ENCODE measurements around the gene CDC25C.

The CDC25C gene

GRCh38 chr5:138331449-138332368, at the start of gene CDC25C:
CDC25C (minus strand) TSS chr5:138331804; CDS start chr5:138331180, 624 bp downstream.
- Histone ChIP-seq H3K9ac (peak within 1 kb of the TSS; percentile 56 to 93 (median 83); a peak in 21 of 22 replicates), H3K4me2 (peak within 1 kb of the TSS; percentile 81 to 98 (median 92)), H3K4me1 (peaks cover 22 to 32% (median 28%) of the 10 kb centered on the region in 10 experiments), H3K27ac (peak within 1 kb of the TSS in 10 of 11 experiments; percentile 12 to 92 (median 78); a peak in 18 of 22 replicates), H3K9me3 (replicated peaks in 1 of 11) (no peaks in the 10 kb centered on the region), H3K4me3 (peak within 1 kb of the TSS; percentile 58 to 88 (median 72)), H3K27me3 (no peaks in the 10 kb centered on the region), H4K20me1 (no peaks in the 10 kb centered on the region), H3K36me3 (peaks cover 0 to 25% (median 12%) of the 10 kb centered on the region in 11 experiments; a peak in 16 of 22 replicates)
- no peak for TF ChIP-seq Cebpa-rat (IDR thresholded peaks at IDR 0.05)

DNA sequence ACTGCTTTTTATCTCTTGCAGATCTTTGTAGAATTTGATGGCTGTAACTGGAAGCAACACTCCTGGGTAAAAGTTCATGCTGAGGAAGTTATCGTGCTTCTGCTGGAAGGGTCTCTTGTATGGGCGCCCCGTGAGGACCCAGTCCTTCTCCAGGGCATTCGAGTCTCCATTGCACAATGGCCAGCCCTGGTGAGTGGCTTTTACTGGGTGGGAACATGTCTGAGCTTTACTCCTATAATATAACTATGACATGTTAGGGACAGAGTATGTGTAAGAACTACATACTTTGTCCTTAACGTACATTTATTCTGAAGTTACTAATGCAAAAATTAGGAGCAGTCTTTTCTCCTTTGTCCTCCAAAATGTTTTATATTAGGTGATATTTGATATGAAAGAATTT, 41.0 kb upstream of the CDC25C start:
- Histone ChIP-seq H3K27me3 (no peaks in the 10 kb centered on the region), H4K20me1 (peaks cover 0 to 65% (median 20%) of the 10 kb centered on the region in 11 experiments; a peak in 11 of 22 replicates), H3K4me2 (peak overlapping the region in 6 of 11 experiments; percentile 75 to 96 (median 92); a peak in 9 of 22 replicates), H3K4me1 (peaks cover 16 to 57% (median 43%) of the 10 kb centered on the region in 10 experiments), H3K9ac (peak overlapping the region in 3 of 11 experiments; percentile 3 to 7 (median 7); a peak in 3 of 22 replicates), H3K27ac (peak overlapping the region in 6 of 11 experiments; percentile 80 to 96 (median 92); a peak in 10 of 22 replicates), H3K4me3 (no peak overlapping the region), H3K36me3 (peaks cover 51 to 68% (median 55%) of the 10 kb centered on the region in 11 experiments), H3K9me3 (replicated peaks in 1 of 11) (no peaks in the 10 kb centered on the region)
- no peak for TF ChIP-seq Cebpa-rat (IDR thresholded peaks at IDR 0.05)

GRCh38 chr5:138372225-138372624, 40.6 kb upstream of the CDC25C start:
- Histone ChIP-seq H3K9me3 (replicated peaks in 1 of 11) (no peaks in the 10 kb centered on the region), H4K20me1 (peaks cover 0 to 67% (median 20%) of the 10 kb centered on the region in 11 experiments; a peak in 11 of 22 replicates), H3K4me2 (peak overlapping the region in 6 of 11 experiments; percentile 75 to 96 (median 92); a peak in 9 of 22 replicates), H3K4me1 (peaks cover 16 to 61% (median 43%) of the 10 kb centered on the region in 10 experiments), H3K4me3 (no peak overlapping the region), H3K27ac (peak overlapping the region in 8 of 11 experiments; percentile 80 to 98 (median 94); a peak in 15 of 22 replicates), H3K27me3 (no peaks in the 10 kb centered on the region), H3K36me3 (peaks cover 47 to 64% (median 51%) of the 10 kb centered on the region in 11 experiments), H3K9ac (peak overlapping the region in 2 of 11 experiments; percentile 7 to 72; a peak in 3 of 22 replicates)
- no peak for TF ChIP-seq Cebpa-rat (IDR thresholded peaks at IDR 0.05)

GRCh38 chr5:138371454-138371853, 39.9 kb upstream of the CDC25C start:
- H3K27me3 ChIP-seq: no peaks in the 10 kb centered on the region
- peak overlapping the region in 10 of 11 experiments; percentile 71 to 98 (median 92); a peak in 20 of 22 replicates for H3K27ac ChIP-seq
- no peak for TF ChIP-seq Cebpa-rat (IDR thresholded peaks at IDR 0.05)
- peaks cover 39 to 56% (median 43%) of the 10 kb centered on the region in 11 experiments for H3K36me3 ChIP-seq
- H3K9me3 ChIP-seq (replicated peaks in 1 of 11): no peaks in the 10 kb centered on the region
- H3K4me3 ChIP-seq: peak overlapping the region in 4 of 10 experiments; percentile 32 to 63 (median 52); a peak in 6 of 20 replicates
- H3K4me1 ChIP-seq: peaks cover 16 to 69% (median 47%) of the 10 kb centered on the region in 10 experiments
- peak overlapping the region in 7 of 11 experiments; percentile 72 to 85 (median 79); a peak in 12 of 22 replicates for H3K9ac ChIP-seq
- peak overlapping the region in 7 of 11 experiments; percentile 75 to 96 (median 89); a peak in 12 of 22 replicates for H3K4me2 ChIP-seq
- H4K20me1 ChIP-seq: peaks cover 0 to 73% (median 28%) of the 10 kb centered on the region in 11 experiments; a peak in 11 of 22 replicates

GRCh38 chr5:138370537-138370936, 38.9 kb upstream of the CDC25C start:
- H3K27ac ChIP-seq: peak overlapping the region in 10 of 11 experiments; percentile 71 to 98 (median 92); a peak in 21 of 22 replicates
- peaks cover 16 to 78% (median 49%) of the 10 kb centered on the region in 10 experiments for H3K4me1 ChIP-seq
- H3K4me2 ChIP-seq: peak overlapping the region in 9 of 11 experiments; percentile 23 to 96 (median 84); a peak in 17 of 22 replicates
- H3K4me3 ChIP-seq: peak overlapping the region in 6 of 10 experiments; percentile 32 to 63 (median 50); a peak in 13 of 20 replicates
- peaks cover 30 to 50% (median 36%) of the 10 kb centered on the region in 11 experiments for H3K36me3 ChIP-seq
- no peak for TF ChIP-seq Cebpa-rat (IDR thresholded peaks at IDR 0.05)
- peaks cover 0 to 83% (median 34%) of the 10 kb centered on the region in 11 experiments; a peak in 12 of 22 replicates for H4K20me1 ChIP-seq
- no peaks in the 10 kb centered on the region for H3K27me3 ChIP-seq
- H3K9me3 ChIP-seq (replicated peaks in 1 of 11): no peaks in the 10 kb centered on the region
- H3K9ac ChIP-seq: peak overlapping the region in 8 of 11 experiments; percentile 15 to 85 (median 78); a peak in 15 of 22 replicates

- Histone ChIP-seq H3K9me3 (replicated peaks in 1 of 11) (no peaks in the 10 kb centered on the region), H3K4me1 (peaks cover 16 to 83% (median 49%) of the 10 kb centered on the region in 10 experiments), H3K4me2 (peak overlapping the region; percentile 33 to 96 (median 80)), H3K4me3 (peak overlapping the region in 7 of 10 experiments; percentile 32 to 63 (median 46); a peak in 13 of 20 replicates), H3K27ac (peak overlapping the region; percentile 58 to 98 (median 92)), H3K36me3 (peaks cover 22 to 50% (median 33%) of the 10 kb centered on the region in 11 experiments), H4K20me1 (peaks cover 0 to 90% (median 41%) of the 10 kb centered on the region in 11 experiments; a peak in 12 of 22 replicates), H3K27me3 (no peaks in the 10 kb centered on the region), H3K9ac (peak overlapping the region; percentile 9 to 85 (median 72); a peak in 19 of 22 replicates)
- peak in 7 of 11 experiments; percentile 29 to 75 (median 63); a peak in 9 of 22 replicates for TF ChIP-seq Cebpa-rat (IDR thresholded peaks at IDR 0.05)
Measured at GRCh38 chr5:138369706-138370105, 38.1 kb upstream of the CDC25C start.

GRCh38 chr5:138369261-138369660, 37.7 kb upstream of the CDC25C start:
- Histone ChIP-seq H4K20me1 (peaks cover 0 to 94% (median 45%) of the 10 kb centered on the region in 11 experiments; a peak in 12 of 22 replicates), H3K36me3 (peaks cover 18 to 49% (median 30%) of the 10 kb centered on the region in 11 experiments), H3K9ac (peak overlapping the region; percentile 9 to 85 (median 72); a peak in 19 of 22 replicates), H3K9me3 (replicated peaks in 1 of 11) (no peaks in the 10 kb centered on the region), H3K27me3 (no peaks in the 10 kb centered on the region), H3K4me3 (peak overlapping the region in 6 of 10 experiments; percentile 32 to 58 (median 50); a peak in 9 of 20 replicates), H3K4me2 (peak overlapping the region; percentile 33 to 96 (median 80)), H3K4me1 (peaks cover 16 to 88% (median 50%) of the 10 kb centered on the region in 10 experiments), H3K27ac (peak overlapping the region; percentile 58 to 98 (median 92))
- no peak for TF ChIP-seq Cebpa-rat (IDR thresholded peaks at IDR 0.05)

Measured in BLaER1 treated with 17β-estradiol and CSF1 and Interleukin-3, amounts not matched to agents 10 nM and 100 nM (cell line).